NK-92 (cell line): ENCODE measurements around the gene DDB1.

Source experiments
- DNase-seq: peaks from one replicate; lab custom pipeline; 2025; ENCODE audit not compliant: unreplicated experiment; lab: John Stamatoyannopoulos, UW

Gene DDB1

GRCh38 chr11:61298663-61299244 is 34.2 kb downstream of the DDB1 start:
- no peak for DNase-seq

GRCh38 chr11:61297746-61298145 is 35.2 kb downstream of the DDB1 start:
- DNase-seq = no peak

GRCh38 chr11:61297341-61297740 is 35.6 kb downstream of the DDB1 start:
- DNase-seq = no peak

- no peak for DNase-seq
Measured at GRCh38 chr11:61295596-61295926, 37.3 kb downstream of the DDB1 start.

- no peak for DNase-seq
Measured at GRCh38 chr11:61294717-61295595, 37.9 kb downstream of the DDB1 start, which contains the start of gene VWCE. Gene VWCE (minus strand): TSS chr11:61295316. CDS start chr11:61295037, 279 bp downstream.

GRCh38 chr11:61293867-61294716 is 38.8 kb downstream of the DDB1 start:
- DNase-seq = no peak

GRCh38 chr11:61292356-61292755 is 40.5 kb downstream of the DDB1 start:
- DNase-seq = no peak

- DNase-seq = no peak
Measured at GRCh38 chr11:61290905-61291690, 41.8 kb downstream of the DDB1 start.

GRCh38 chr11:61287338-61287977 is 45.4 kb downstream of the DDB1 start:
- DNase-seq = no peak

GRCh38 chr11:61283613-61284012 is 49.3 kb downstream of the DDB1 start:
- DNase-seq = no peak

- no peak for DNase-seq
Measured at GRCh38 chr11:61281581-61282250, 51.2 kb downstream of the DDB1 start.

GRCh38 chr11:61280883-61281580 is 51.9 kb downstream of the DDB1 start:
- no peak for DNase-seq

- DNase-seq = no peak
Measured at GRCh38 chr11:61279934-61280659, 52.8 kb downstream of the DDB1 start.

GRCh38 chr11:61278001-61278470 is 54.9 kb downstream of the DDB1 start:
- no peak for DNase-seq

GRCh38 chr11:61277186-61278000 is 55.5 kb downstream of the DDB1 start:
- no peak for DNase-seq

- DNase-seq = no peak
Measured at GRCh38 chr11:61275191-61275590, 57.7 kb downstream of the DDB1 start.

- no peak for DNase-seq
Measured at GRCh38 chr11:61274084-61274483, 58.8 kb downstream of the DDB1 start.
